H1 (cell line): Measurements from ENCODE around the gene CUL2. TPM values are rescaled to one million over a fixed set of nuclear protein-coding genes. Genes with fewer than 3 reads are reported as not detected.

ENCODE experiments used
- CTCF ChIA-PET: fragments of 300-600 bp; sonication (Branson Sonifier 250); formaldehyde crosslinking; loops from one replicate; lab custom pipeline; 2021; ENCODE audit not compliant: partially characterized antibody; lab: Charles Lee
- POLR2A ChIA-PET: fragments of 300-600 bp; sonication (Branson Sonifier 250); formaldehyde crosslinking; loops from one replicate; lab custom pipeline; 2021; ENCODE audit warnings: inconsistent platforms; ENCODE audit not compliant: partially characterized antibody; lab: Charles Lee
- DNase-seq, 2 experiments: peaks; one replicate each; pipeline versions ENCODE4 v3.0.0 to v3.0.0-alpha.2; 2010 to 2022; ENCODE audit warnings: low spot score in 2 of 2, low read depth in 1 of 2, mixed read lengths in 1 of 2
- FAIRE-seq: peaks from 2 replicates; lab custom pipeline; 2011; peaks lifted over from hg19 to GRCh38; lab: Jason Lieb, UNC
- H2AFZ ChIP-seq: 2 replicates; pipeline ENCODE4 v1.8.1; 2012; ENCODE audit warnings: low read length, inconsistent platforms
- H2AK5ac ChIP-seq: 2 replicates; pipeline ENCODE4 v1.6.1; 2013; ENCODE audit warnings: low read depth, low read length
- H2BK120ac ChIP-seq: replicated peaks from 2 replicates; pipeline ENCODE3; 2013; ENCODE audit warnings: low read depth, low read length, inconsistent platforms
- H2BK12ac ChIP-seq: 2 replicates; pipeline ENCODE4 v1.6.1; 2013; ENCODE audit warnings: low read depth, low read length
- H2BK15ac ChIP-seq: 2 replicates; pipeline ENCODE4 v1.6.1; 2013; ENCODE audit warnings: low read length
- H2BK20ac ChIP-seq: 2 replicates; pipeline ENCODE4 v1.6.1; 2013; ENCODE audit warnings: low read length
- H2BK5ac ChIP-seq: 2 replicates; pipeline ENCODE4 v1.6.1; 2013; ENCODE audit warnings: low read depth, low read length
- H3K14ac ChIP-seq: 2 replicates; pipeline ENCODE4 v1.6.1; 2013; ENCODE audit warnings: inconsistent platforms; ENCODE audit not compliant: insufficient read length
- H3K18ac ChIP-seq: 2 replicates; pipeline ENCODE4 v1.6.1; 2013; ENCODE audit warnings: low read length; ENCODE audit errors: extremely low read depth
- H3K23ac ChIP-seq: 2 replicates; pipeline ENCODE4 v1.6.1; 2013; ENCODE audit warnings: inconsistent platforms; ENCODE audit not compliant: insufficient read length
- H3K23me2 ChIP-seq: 2 replicates; pipeline ENCODE4 v1.6.1; 2013; ENCODE audit warnings: low read depth, low read length
- H3K27ac ChIP-seq: 2 replicates; pipeline ENCODE4 v1.6.1; 2011; ENCODE audit warnings: low read depth, low read length, inconsistent platforms
- H3K27me3 ChIP-seq, 4 experiments: replicated peaks in 1 of 4; 1 replicate in 1 of 4; 2 replicates in 3 of 4; pipeline versions ENCODE4 v1.6.1 to v1.8.1; 2011 to 2013; ENCODE audit warnings: low read length in 3 of 4, mild to moderate bottlenecking in 3 of 4, inconsistent platforms in 2 of 4, mixed read lengths in 2 of 4, moderate library complexity in 1 of 4; ENCODE audit not compliant: control insufficient read depth in 3 of 4, insufficient read depth in 3 of 4; ENCODE audit errors: extremely low read depth in 1 of 4
- H3K36me3 ChIP-seq, 4 experiments: 2 replicates each; pipeline versions ENCODE4 v1.6.1 to v1.8.1; 2011 to 2013; ENCODE audit warnings: mild to moderate bottlenecking in 4 of 4, low read length in 3 of 4, moderate library complexity in 2 of 4, control low read depth in 1 of 4, inconsistent platforms in 1 of 4; ENCODE audit not compliant: insufficient read depth in 4 of 4, control insufficient read depth in 2 of 4
- H3K4ac ChIP-seq: replicated peaks from 2 replicates; pipeline ENCODE3; 2013; ENCODE audit warnings: low read length, low read depth, mixed read lengths, inconsistent platforms; ENCODE audit not compliant: insufficient read length
- H3K4me1 ChIP-seq, 4 experiments: replicated peaks in 1 of 4; 1 replicate in 1 of 4; 2 replicates in 3 of 4; pipeline versions ENCODE4 v1.6.1 to v1.8.1; 2011 to 2013; ENCODE audit warnings: low read length in 3 of 4, inconsistent platforms in 2 of 4, mixed read lengths in 1 of 4; ENCODE audit not compliant: insufficient read depth in 4 of 4, control insufficient read depth in 3 of 4
- H3K4me2 ChIP-seq, 2 experiments: 2 replicates each; pipeline versions ENCODE4 v1.6.1 to v1.8.1; 2011 to 2013; ENCODE audit warnings: low read depth in 2 of 2, low read length in 2 of 2, control low read depth in 1 of 2, inconsistent platforms in 1 of 2, mild to moderate bottlenecking in 1 of 2; ENCODE audit not compliant: insufficient read depth in 1 of 2
- H3K4me3 ChIP-seq, 4 experiments: fragments of 200-600, 300-600 bp in 1 of 4; sonication (generic), shearing (Covaris generic), sonication (Bioruptor Twin) in 1 of 4; 2 replicates each; pipeline versions ENCODE4 v1.5.1 to v1.8.1; 2011 to 2016; ENCODE audit warnings: low read length in 4 of 4, low read depth in 3 of 4, control low read depth in 2 of 4, inconsistent platforms in 2 of 4, mild to moderate bottlenecking in 2 of 4, mixed read lengths in 1 of 4, moderate library complexity in 1 of 4; ENCODE audit not compliant: insufficient read depth in 2 of 4; ENCODE audit errors: extremely low read depth in 1 of 4
- H3K56ac ChIP-seq: replicated peaks from 2 replicates; pipeline ENCODE3; 2013; ENCODE audit warnings: low read depth, mild to moderate bottlenecking, mixed read lengths, low read length, inconsistent platforms; ENCODE audit not compliant: insufficient read length
- H3K79me1 ChIP-seq: 2 replicates; pipeline ENCODE4 v1.6.1; 2013; ENCODE audit warnings: low read depth, low read length, control low read depth
- H3K79me2 ChIP-seq, 2 experiments: 2 replicates each; pipeline versions ENCODE4 v1.6.1 to v1.8.1; 2012 to 2013; ENCODE audit warnings: low read length in 2 of 2, mild to moderate bottlenecking in 2 of 2, inconsistent platforms in 1 of 2; ENCODE audit not compliant: insufficient read depth in 2 of 2, control insufficient read depth in 1 of 2
- H3K9ac ChIP-seq, 4 experiments: replicated peaks in 1 of 4; 1 replicate in 1 of 4; 2 replicates in 3 of 4; pipeline versions ENCODE4 v1.6.1 to v1.8.1; 2011 to 2013; ENCODE audit warnings: low read depth in 3 of 4, low read length in 3 of 4, control low read depth in 2 of 4, mild to moderate bottlenecking in 2 of 4, moderate library complexity in 2 of 4, inconsistent platforms in 1 of 4; ENCODE audit errors: extremely low read depth in 1 of 4
- H3K9me3 ChIP-seq, 2 experiments: 2 replicates each; pipeline versions ENCODE4 v1.6.1 to v1.8.1; 2012 to 2013; ENCODE audit warnings: mild to moderate bottlenecking in 2 of 2, moderate library complexity in 2 of 2, control low read depth in 1 of 2, inconsistent platforms in 1 of 2, low read depth in 1 of 2, low read length in 1 of 2, mixed read lengths in 1 of 2; ENCODE audit not compliant: insufficient read depth in 2 of 2
- H4K20me1 ChIP-seq, 2 experiments: replicated peaks in 1 of 2; 2 replicates each; pipeline versions ENCODE3 to v1.8.1; 2011 to 2013; ENCODE audit warnings: inconsistent platforms in 2 of 2, low read length in 2 of 2, mild to moderate bottlenecking in 1 of 2; ENCODE audit not compliant: insufficient read depth in 2 of 2, control insufficient read depth in 1 of 2
- H4K5ac ChIP-seq: 2 replicates; pipeline ENCODE4 v1.6.1; 2013; ENCODE audit warnings: low read length, low read depth, mixed read lengths, inconsistent platforms; ENCODE audit not compliant: insufficient read length
- H4K8ac ChIP-seq: 2 replicates; pipeline ENCODE4 v1.8.0; 2013; ENCODE audit warnings: mild to moderate bottlenecking, moderate library complexity, low read length, inconsistent platforms; ENCODE audit not compliant: insufficient read depth; ENCODE audit errors: extremely low read depth
- H4K91ac ChIP-seq: replicated peaks from 2 replicates; pipeline ENCODE3; 2013; ENCODE audit warnings: low read length, mixed read lengths, inconsistent platforms; ENCODE audit not compliant: insufficient read length
- ATF3 ChIP-seq: IDR thresholded peaks from 2 replicates; pipeline ENCODE4 v1.6.1; 2011; ENCODE audit warnings: low read depth, mild to moderate bottlenecking, low read length; ENCODE audit not compliant: insufficient read depth
- JUN ChIP-seq: IDR thresholded peaks from 2 replicates; pipeline ENCODE4 v1.6.1; 2011; ENCODE audit warnings: low read depth, mild to moderate bottlenecking, improper control_type of control experiment, low read length
- SP4 ChIP-seq: IDR thresholded peaks from 2 replicates; pipeline ENCODE4 v1.6.1; 2012; ENCODE audit warnings: low read length, inconsistent platforms
- WGBS, 2 experiments: shearing (Covaris generic) in 1 of 2; methylation state at CpG; one replicate each; pipeline versions ENCODE4 v1.1.6 to v1.1.7; 2013 to 2015; ENCODE audit warnings: low lambda C conversion rate in 2 of 2, mixed read lengths in 2 of 2, inconsistent platforms in 1 of 2, low coverage in 1 of 2, missing lambda C conversion rate in 1 of 2; ENCODE audit not compliant: insufficient replicate concordance in 2 of 2, insufficient coverage in 1 of 2, insufficient read length in 1 of 2; ENCODE audit errors: extremely low coverage in 1 of 2, missing lambda C conversion rate in 1 of 2; 5-methylcytosine and 5-hydroxymethylcytosine counted together
- polyA plus RNA-seq, 7 experiments: library from polyadenylated mRNA; depleted of rRNA in 3 of 7; stranded (reverse) in 5 of 7; unstranded in 2 of 7; fragments of >200 nt in 5 of 7; fragments of 200-250 nt in 2 of 7; gene quantifications; 1 replicate in 5 of 7; 2 replicates in 1 of 7; 4 replicates in 1 of 7; pipeline versions ENCODE4 v1.2.1 to v1.2.3, GENCODE V29; 2011 to 2013; ENCODE audit warnings: missing spikeins in 2 of 7, mixed read lengths in 2 of 7
- total RNA-seq: library from RNA; stranded (reverse); fragmentation: NEBNext Ultra II Directional; extraction: Animal tissue kit (Norgen Biotek cat#: 25700); gene quantifications from 2 replicates; pipeline ENCODE4 v1.2.1, GENCODE V29; 2021

The CUL2 gene
- total and polyA plus RNA-seq, 2 of the 8 experiments (the other 6 are each of a cell fraction or from before 2014, with no cell fraction given), result 10.2 to 43.1 TPM

DNA sequence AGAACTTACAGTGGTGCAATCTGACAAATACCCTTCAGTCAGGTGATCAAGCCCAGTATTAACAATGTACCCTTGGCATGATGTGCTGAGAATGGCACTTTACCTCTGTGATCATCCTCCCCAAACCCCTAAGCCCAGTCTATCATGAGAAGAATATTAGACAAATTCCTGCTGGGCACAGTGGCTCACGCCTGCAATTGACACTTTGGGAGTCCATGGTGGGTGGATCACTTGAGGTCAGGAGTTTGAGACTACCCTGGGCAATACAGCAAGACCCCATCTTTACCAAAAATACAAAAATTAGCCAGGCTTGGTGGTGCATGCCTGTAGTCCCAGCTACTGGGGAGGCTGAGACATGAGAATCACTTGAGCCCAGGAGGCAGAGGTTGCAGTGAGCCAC, 7.4 kb upstream of the CUL2 start:
- no peaks in the 10 kb centered on the region for H3K4me1 ChIP-seq

More for the DNA sequence above, 7.4 kb upstream of the CUL2 start:
- Histone ChIP-seq H3K23ac (no peak overlapping the region), H3K4ac (no peak overlapping the region), H3K36me3 (no peaks in the 10 kb centered on the region), H2BK12ac (no peak overlapping the region), H3K79me1 (no peaks in the 10 kb centered on the region), H3K4me3 (no peak overlapping the region), H2AK5ac (no peak overlapping the region), H4K5ac (no peak overlapping the region), H4K20me1 (no peaks in the 10 kb centered on the region), H3K23me2 (no peaks in the 10 kb centered on the region), H3K27ac (no peak overlapping the region), H3K56ac (no peak overlapping the region), H3K9ac (no peak overlapping the region), H2BK120ac (no peak overlapping the region), H4K91ac (no peak overlapping the region), H2BK15ac (no peak overlapping the region), H3K18ac (no peak overlapping the region), H3K9me3 (peaks cover 0 to 6% of the 10 kb centered on the region in 2 experiments; a peak in 2 of 4 replicates), H3K27me3 (no peaks in the 10 kb centered on the region), H3K14ac (no peak overlapping the region), H2AFZ (no peak overlapping the region), H2BK20ac (no peak overlapping the region), H3K4me2 (no peak overlapping the region), H3K79me2 (no peaks in the 10 kb centered on the region), H4K8ac (no peak overlapping the region), H2BK5ac (no peak overlapping the region)
- FAIRE-seq (no peak), DNase-seq (no peak)
- TF ChIP-seq SP4 (no peak), JUN (no peak), ATF3 (no peak)
- ChIA-PET POLR2A (no interaction called here), CTCF (interaction anchor here (1.4 kb wide), 1 partner anchor 19 kb away, joined by 3 read pairs; no protein-coding TSS in a partner anchor)
- WGBS, 2 experiments, result 88% methylated on average over 1 of the region's 1 CpG; no CpG with 5 or more reads in 1 of the 2 experiments
